ENCODE results near the gene SLC7A1.
A peak's percentile ranks its signal among the peaks of the same experiment; 100 is the strongest.

Gene SLC7A1

GRCh38 chr13:29582171-29582570 lies 13.3 kb downstream of the SLC7A1 start:
- no peak for DNase-seq

GRCh38 chr13:29581666-29582065 lies 13.8 kb downstream of the SLC7A1 start:
- no peak for DNase-seq

- DNase-seq, result no peak
Measured at GRCh38 chr13:29579094-29579493, 16.4 kb downstream of the SLC7A1 start.

GRCh38 chr13:29578300-29579085 lies 17.0 kb downstream of the SLC7A1 start:
- DNase-seq, result no peak

- DNase-seq, result no peak
Measured at GRCh38 chr13:29577136-29578051, 18.1 kb downstream of the SLC7A1 start.

- DNase-seq, result no peak
Measured at GRCh38 chr13:29576581-29576980, 18.9 kb downstream of the SLC7A1 start.

GRCh38 chr13:29575098-29575497 lies 20.4 kb downstream of the SLC7A1 start:
- no peak for DNase-seq

GRCh38 chr13:29573190-29573589 lies 22.3 kb downstream of the SLC7A1 start:
- DNase-seq, result peak in 1 of 2 experiments; percentile 17

GRCh38 chr13:29572575-29572974 lies 22.9 kb downstream of the SLC7A1 start:
- DNase-seq, result no peak

GRCh38 chr13:29571876-29572570 lies 23.5 kb downstream of the SLC7A1 start:
- DNase-seq, result no peak

- no peak for DNase-seq
Measured at GRCh38 chr13:29570051-29570654, 25.3 kb downstream of the SLC7A1 start.

- DNase-seq, result peak in 1 of 2 experiments; percentile 48
Measured at GRCh38 chr13:29569253-29570050, 26.0 kb downstream of the SLC7A1 start.

- no peak for DNase-seq
Measured at GRCh38 chr13:29568731-29569130, 26.8 kb downstream of the SLC7A1 start.

- DNase-seq, result no peak
Measured at GRCh38 chr13:29567411-29567810, 28.1 kb downstream of the SLC7A1 start.

- no peak for DNase-seq
Measured at GRCh38 chr13:29566206-29566605, 29.3 kb downstream of the SLC7A1 start.

GRCh38 chr13:29564818-29565217 lies 30.7 kb downstream of the SLC7A1 start:
- DNase-seq, result no peak

GRCh38 chr13:29564373-29564772 lies 31.1 kb downstream of the SLC7A1 start:
- no peak for DNase-seq

GRCh38 chr13:29563941-29564340 lies 31.5 kb downstream of the SLC7A1 start:
- DNase-seq, result no peak

- no peak for DNase-seq
Measured at GRCh38 chr13:29562786-29563438, 32.6 kb downstream of the SLC7A1 start.

- DNase-seq, result no peak
Measured at GRCh38 chr13:29561918-29562317, 33.6 kb downstream of the SLC7A1 start.

- no peak for DNase-seq
Measured at GRCh38 chr13:29556742-29557141, 38.7 kb downstream of the SLC7A1 start.

Data from SHP77 (cell line).